HS-5 (cell line): ENCODE data around the gene SCAPER.
"Not testable (repeated sequence)": the region's sequence is repeated elsewhere in the genome, so short reads cannot be mapped to it uniquely, and the experiment has no call there.

ENCODE experiments used
- DNase-seq: peaks from one replicate; pipeline ENCODE4 v3.0.0-alpha.2; 2012; ENCODE audit warnings: low read depth

Gene SCAPER

DNA sequence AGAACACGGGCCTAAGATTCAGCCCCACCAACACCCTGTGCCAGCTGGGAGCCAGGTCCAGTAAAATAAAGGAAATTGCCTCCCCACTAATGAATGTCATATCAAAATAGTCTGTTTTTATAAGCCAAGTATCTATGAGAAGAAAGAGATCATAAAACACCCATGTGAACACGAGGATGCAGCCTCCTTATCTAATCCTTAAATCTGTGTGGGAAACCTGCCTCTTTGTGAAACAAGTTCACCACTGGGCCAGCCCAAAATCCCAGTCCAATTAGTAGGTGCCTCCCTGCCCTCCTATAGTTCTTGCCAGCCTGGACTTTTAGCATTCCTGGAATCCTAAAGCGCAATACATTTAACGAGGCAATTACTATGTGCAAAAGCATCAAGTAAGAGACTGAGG is 42.0 kb downstream of the SCAPER start:
- DNase-seq, result no peak

DNA sequence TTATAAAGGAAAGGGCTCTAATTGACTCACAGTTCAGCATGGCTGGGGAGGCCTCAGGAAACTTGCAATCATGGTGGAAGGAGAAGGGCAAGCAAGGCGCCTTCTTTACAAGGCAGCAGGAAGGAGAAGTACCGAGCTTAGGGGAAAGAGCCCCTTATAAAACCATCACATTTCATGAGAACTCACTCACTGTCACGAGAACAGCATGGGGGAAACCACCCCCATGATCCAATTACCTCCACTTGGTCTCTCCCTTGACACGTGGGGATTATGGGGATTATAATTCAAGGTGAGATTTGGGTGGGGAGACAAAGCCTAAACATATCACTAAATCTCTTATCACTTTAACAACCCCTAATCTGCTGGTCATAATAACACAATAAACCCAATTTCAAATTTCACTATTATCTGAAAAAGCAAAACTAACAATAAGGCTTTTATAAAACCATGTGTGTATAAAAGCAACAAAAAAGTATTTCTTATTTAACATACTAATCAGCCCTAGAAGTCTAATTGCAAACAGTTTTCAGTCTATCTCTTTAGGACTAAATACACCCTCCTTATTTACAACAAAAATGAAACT is 43.2 kb downstream of the SCAPER start:
- DNase-seq, result no peak

DNA sequence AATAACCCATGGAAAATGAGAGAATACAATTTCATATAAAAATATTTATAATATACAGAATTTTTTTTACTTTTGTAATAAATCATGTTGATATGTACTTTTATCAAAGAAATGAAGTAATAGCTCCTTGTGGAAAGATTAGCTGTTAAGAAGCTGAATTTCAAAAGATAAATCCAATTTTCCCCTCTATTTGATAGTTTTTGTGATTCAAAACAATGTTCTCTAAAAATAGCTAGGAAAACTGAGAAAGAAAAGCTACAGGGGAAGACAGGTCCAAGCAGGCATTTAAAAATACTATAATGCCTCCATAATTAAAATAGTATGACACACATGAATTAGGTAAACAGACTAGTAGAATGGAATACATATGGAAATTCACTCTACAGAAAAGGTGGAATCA is 44.9 kb downstream of the SCAPER start:
- DNase-seq, result no peak

DNA sequence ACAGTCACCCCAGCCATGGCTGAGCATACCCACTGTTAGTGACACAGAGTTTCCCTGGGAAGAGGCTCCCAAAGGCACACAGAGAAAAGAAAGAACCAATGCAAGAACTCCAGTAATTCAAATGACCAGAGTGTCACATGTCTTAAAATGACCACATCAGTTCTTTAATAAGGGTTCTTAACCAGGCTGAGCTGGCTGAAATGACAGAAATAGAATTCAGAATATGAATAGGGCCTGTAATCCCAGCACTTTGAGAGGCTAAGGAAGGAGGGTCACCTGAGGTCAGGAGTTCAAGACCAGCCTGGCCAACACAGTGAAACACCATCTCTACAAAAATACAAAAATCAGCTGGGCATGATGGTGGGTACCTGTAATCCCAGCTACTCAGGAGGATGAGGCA is 54.8 kb downstream of the SCAPER start:
- not testable (repeated sequence) for DNase-seq

DNA sequence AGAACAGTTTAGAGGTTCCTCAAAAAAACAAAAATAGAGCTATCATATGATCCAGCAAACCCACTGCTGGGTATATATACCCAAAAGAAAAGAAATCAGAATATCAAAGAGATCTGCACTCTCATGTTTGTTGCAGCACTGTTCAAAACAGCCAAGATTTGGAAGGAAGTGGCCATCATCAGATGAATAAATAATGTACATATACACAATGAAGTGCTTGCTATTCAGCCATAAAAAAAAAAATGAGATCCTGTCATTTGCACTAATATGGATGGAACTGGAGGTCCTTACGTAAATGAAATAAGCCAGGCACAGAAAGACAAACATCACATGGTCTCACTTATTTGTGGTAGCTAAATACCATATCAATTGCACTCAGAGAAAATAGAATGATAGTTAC is 58.4 kb downstream of the SCAPER start:
- no peak for DNase-seq

DNA sequence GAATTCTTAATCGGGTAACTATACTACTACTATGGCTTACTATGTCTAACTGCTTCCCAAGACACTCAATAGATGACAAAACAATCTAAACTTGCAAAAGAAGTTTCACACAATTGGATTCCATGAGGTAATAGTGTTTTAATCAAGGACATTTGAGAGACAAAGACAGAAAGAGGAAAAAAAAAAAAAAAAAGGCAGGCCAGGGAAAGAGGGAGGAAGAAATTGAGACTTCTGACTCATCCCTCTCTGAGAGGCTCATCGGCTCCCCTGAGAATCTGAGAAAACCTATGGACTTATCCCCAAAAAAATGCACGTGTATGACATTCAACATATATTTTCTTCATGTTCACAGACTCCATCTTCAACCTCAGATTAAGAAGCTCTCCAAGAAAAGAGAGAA is 61.0 kb downstream of the SCAPER start:
- no peak for DNase-seq

DNA sequence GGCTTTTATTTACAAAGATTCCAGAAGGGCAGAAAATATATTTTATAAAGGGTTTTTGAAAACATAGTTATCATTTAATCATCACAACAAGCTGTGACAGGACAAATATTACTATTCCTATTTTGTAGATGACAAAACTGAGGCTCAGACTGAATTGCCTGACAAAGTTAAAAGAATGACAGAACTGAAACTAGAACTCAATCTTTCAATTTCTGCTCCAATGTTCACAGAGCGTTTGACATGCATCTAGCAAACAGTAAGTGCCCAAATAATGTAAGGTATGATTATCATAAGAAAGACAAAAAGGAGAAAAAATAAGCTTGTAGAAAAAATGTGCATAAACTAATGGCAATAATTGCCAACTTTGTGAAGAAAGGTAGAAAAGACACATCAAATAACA is 61.9 kb downstream of the SCAPER start:
- no peak for DNase-seq

DNA sequence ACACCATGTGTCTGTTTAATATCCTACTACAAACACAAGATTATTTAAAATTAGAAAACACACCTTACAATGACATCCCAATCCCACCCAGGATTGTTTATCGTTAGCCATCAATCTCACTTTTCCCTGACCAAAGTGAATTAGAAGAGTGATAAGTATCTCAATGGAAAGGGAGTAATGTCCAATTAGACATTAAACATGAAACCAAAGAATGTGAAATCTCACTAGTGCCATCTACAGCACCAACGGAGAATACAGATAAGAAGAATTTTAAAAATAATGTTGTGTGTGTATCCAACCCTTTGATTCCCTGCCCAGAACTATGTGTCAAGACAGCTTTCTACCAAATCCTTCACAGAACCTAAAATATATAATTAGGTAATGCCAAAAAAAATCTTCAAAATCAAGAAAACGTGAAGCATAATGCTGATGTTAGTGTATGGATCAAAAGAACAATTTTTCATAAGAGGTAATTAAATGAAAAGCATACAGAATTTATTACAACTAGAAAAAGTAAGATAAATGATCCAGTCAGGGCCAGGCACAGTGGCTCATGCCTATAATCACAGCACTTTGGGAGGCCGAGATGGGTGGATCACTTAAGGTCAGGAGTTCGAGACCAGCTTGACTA is 64.2 kb downstream of the SCAPER start:
- no peak for DNase-seq

DNA sequence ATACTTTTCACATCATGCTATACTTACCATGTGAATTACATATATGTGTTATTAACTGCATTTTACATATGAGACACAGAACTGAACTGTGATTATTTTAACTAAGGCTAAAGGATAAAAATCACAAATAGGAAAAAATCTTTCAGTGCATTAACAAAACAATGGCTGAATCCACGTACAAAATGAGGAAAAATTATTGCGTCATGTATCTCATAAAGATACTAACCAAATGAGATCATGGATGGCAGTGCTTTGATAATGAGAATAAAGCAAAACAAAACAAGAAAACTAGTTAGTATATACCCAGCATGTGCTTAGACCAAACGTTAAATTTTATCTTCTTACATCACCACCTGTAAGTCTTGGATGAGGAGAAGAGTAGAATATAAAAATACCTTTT is 66.0 kb downstream of the SCAPER start:
- no peak for DNase-seq

DNA sequence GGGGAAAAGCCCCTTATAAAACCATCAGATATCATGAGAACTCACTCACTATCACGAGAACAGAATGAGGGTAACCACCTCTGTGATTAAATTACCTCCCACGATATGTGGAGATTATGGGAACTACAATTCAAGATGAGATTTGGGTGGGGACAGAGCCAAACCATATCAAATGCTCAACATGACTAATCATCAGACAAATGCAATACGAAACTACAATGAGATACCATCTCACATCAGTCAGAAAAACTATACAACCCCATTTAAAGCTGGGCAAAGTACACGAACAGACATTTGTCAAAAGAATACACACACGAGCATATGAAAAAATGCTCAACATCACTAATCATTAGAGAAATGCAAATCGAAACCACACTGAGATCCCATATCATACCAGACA is 67.7 kb downstream of the SCAPER start:
- no peak for DNase-seq

DNA sequence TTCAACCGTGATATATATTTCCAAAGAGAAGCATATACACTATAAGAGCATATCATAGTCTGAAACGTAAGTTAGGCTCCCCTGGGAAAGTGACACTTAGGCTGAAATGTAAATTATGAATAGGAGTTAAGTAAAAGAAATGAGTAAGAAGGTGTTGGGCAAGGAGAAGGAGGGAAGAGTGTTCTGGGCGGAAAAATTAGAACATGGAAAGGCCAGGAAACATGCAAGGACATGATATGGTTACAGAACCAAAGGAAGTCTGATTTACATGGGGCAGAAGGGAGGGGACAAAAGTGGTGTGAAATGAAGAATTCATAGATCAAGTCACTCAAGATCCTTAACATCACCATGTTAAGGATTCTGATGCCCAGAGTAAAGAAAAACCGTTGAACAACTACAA is 75.2 kb downstream of the SCAPER start:
- DNase-seq, result no peak

DNA sequence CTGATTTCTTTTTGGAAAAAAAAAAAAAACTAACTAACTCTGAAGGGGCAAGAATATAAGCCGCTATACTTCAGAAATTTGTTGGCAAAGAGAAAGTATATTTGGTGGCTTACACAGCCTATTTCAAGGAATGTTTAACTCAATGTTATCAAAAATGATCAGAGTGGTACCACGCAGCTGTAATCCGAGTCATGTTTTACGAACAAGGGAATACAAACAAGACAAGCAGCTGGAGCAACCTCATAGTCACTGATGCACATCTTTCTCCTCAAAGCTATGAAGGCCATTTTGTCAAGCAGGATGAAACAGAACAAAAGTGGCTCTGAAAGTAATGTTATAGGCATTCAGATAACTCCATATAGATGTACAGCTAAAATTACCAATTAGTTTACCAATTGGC is 81.2 kb downstream of the SCAPER start:
- no peak for DNase-seq

DNA sequence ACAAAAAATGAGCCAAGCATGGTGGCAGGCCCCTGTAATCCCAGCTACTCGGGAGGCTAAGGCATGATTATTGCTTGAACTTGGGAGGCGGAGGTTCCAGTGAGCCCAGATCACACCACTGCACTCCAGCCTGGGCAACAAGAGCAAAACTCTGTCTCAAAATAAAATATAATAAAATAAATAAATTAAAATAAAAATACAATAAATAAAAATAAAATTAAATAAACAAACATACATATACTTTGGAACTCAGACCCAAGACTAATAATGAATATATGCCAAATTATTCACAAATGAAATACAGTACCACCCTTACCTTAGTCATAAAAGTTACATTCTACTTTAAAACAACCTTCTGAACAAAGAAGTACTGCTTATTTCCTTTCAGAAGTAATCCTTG is 81.8 kb downstream of the SCAPER start:
- DNase-seq, result no peak

DNA sequence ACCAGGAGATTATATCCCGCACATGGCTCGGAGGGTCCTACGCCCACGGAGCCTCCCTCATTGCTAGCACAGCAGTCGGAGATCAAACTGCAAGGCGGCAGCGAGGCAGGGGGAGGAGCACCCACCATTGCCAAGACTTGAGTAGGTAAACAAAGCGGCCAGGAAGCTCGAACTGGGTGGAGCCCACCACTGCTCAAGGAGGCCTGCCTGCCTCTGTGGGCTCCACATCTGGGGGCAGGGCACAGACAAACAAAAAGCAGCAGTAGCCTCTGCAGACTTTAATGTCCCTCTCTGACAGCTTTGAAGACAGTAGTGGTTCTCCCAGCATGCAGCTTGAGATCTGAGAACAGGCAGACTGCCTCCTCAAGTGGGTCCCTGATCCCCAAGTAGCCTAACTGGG is 86.2 kb downstream of the SCAPER start:
- DNase-seq, result not testable (repeated sequence)

DNA sequence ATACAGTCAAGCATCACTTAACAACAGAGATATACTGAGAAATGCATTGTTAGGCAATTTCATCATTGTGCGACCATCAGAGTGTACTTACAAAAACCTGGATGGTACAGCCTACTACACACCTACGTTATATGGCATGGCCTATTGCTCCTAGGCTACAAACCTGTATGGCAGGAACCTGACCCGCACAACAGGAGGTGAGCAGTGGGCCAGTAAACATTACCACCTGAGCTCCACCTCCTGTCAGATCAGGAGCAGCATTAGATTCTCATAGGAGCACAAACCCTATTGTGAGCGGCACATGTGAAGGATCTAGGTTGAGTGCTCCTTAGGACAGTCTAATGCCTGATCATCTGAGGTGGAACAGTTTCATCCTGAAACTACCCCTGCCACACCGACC is 89.7 kb downstream of the SCAPER start:
- DNase-seq, result no peak

DNA sequence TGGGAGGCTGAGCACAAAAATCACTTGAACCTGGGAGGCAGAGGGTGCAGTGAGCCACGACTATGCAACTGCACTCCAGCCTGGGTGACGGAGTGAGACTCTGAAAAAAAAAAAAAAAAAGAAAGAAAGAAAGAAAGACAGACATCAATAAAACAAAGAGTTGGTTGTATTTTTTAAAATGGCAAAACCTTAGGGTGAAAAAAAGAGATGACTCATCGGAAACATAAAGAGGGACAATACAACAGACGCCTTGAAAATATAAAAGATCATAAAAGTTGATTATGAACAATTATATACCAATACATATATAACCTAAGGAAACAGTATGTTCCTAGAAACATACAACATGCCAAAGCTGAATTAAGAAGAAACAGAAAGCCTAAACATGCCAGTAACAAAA is 92.8 kb downstream of the SCAPER start:
- DNase-seq, result no peak

DNA sequence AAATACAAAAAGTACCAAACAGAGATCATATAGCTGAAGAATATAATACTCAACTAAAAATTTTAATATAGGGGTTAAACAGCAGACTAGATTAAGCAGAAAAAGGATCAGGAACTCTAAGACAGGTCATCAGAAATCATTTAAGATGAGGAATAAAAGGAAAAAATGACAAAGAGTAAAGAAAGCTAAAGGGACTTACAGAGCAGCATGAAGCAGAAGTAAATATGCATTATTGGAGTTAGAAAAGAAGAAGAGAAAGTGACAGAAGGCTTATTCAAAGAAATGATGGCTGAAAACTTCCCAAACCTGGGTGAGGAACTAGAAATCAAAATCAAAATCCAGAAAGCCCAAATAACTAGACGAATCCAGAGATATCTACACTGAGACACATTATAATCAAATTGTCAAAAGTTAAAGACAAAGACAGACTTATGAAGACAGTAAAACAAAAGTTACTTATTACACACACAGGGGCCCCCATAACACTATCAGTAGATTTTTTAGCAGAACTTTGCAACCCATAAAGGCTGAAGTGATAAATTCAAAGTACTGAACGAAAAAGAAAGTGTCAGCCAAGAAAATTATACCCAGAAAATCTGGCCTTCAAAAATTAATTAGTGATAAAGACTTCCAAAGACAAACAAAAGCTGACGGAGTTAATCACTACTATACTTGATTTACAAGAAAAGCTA is 95.6 kb downstream of the SCAPER start:
- no peak for DNase-seq

DNA sequence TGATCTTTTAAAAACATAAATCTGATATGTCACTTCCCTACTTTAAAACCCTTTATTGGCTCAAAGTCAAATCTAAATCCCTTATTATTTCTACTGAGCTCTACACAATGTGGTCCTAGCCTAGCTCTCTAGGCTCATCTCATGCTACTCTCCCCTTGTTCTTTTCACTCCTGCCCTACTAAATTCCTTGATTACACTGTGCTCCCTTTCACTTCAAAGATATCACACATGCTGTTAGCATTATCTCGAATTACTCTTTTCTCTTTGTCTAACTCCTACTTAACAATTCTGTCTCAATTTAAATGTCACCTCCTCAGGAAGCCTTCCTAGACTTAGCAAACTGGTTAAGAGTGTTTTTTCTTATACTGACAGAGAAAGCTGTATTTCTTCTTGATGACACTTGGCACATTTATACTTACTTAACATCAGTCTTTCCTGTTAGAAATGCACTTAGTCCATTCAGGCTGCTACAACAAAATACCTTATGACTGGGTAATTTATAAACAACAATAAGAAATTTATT is 102.0 kb downstream of the SCAPER start:
- DNase-seq, result no peak

DNA sequence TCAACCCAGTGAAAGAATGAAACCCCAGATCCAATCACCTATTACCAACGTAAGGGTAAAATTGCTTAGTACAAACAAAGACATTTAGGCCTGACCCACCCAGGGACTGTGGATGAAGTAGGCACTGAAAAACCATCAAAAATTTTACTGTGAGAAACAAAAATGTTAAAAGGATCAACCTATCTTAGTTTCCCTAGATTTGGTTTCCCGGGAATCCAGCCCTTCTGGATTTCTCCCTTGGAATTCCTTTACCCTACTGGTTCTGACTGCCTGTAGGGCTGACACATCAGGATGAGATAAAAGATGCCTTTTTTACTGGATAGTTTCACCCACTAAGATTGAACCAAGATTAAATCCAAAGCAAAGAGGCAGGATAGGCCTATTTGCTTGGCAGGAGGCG is 102.7 kb downstream of the SCAPER start:
- no peak for DNase-seq

DNA sequence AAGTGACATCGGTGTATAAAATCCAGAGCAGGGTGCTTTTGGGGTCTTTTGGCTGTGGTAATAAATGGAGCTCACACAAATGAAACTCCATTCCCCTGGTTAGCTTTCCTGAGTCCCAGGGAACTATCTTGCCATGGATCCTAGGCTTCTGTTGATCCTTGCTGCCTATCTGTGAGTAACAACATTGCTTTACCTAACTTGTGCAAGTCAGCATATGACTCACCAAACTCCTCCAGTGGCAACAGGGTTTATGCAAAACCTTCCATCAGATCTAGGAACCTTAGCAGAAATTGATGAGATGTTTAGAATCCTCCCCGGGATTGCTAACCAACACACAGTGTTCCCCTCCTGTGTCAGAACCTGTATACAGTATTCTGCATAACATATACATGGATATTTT is 105.4 kb downstream of the SCAPER start:
- peak; percentile 19 for DNase-seq

DNA sequence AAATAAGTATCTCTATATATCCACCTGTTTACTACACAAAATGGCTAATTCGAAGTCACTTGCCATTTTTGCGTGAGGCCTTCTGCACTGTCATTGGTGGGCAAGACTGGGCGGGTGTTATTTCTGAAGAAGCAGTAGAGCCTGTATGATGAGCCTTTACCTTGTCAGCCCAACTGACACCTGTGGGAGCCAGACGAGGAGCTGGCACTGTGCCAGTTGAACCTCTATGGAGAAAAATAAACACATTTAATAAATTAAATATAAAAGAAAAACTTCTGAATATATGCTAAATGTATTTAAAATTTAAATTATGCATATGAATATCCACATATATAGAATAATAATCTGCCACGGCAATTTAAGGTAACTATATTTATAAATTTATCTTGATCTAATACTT is 109.9 kb downstream of the SCAPER start:
- no peak for DNase-seq

DNA sequence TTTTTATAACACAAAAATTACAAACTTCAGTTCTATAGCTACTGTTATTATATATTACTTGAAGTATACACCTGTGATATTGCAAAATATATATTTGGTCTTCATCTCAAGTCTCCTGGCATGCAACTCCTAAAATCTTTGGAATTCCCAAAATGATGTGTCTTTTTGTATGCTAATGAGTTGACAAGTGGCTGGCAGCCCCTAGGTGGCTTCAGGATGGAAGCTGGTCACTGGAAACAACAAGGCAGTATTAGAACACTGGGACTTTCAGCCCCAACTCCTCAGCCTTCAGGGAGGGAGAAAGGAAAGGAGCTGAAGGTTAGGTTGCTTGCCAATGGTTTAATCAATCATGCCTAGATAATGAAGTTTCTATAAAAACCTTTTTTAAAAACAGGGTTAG is 112.0 kb downstream of the SCAPER start:
- no peak for DNase-seq

DNA sequence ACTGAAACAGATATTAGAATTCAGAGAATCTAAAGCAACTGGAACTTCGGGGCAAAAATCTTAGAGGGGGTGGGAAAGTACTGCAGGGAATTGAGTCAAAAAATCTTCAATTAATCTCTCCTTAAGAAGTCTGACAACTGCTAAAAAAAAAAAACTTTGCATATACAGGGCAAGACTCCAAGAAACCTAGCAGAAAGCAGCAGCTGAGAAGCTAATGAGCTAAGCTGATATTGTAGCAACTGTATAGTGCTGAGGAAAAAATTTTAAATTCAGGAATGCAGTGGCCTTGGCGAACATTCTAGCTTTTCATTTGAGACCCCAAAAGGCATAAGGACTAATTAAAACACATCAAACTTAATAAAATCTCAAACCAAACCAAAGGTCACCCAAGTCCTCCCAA is 113.6 kb downstream of the SCAPER start:
- DNase-seq, result no peak

DNA sequence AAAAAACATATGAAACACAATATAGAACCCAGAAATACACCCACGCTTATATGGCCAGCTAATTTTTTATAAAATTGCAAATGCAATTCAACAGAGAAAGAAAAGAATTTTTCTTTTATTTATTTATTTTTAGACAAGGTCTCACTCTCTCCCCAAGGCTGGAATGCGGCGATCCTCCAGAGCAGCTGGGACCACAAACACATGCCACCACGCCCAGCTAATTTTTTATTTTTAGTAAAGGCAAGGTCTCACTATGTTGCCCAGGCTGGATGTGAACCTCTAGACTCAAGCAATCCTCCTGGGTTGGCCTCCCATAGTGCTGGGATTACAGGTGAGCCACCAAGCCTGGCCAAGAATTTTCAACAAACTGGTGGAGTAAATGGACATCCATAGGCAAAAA is 117.9 kb downstream of the SCAPER start:
- no peak for DNase-seq
